NK-92 treated with Interleukin-12 subunit alpha and Interleukin-12 subunit beta, amount 100 ng/mL, for 24 hours (cell line): Measurements from ENCODE around the gene POC1A.
A peak's percentile ranks its signal among the peaks of the same experiment; 100 is the strongest.

ENCODE experiments used
- DNase-seq: peaks from one replicate; lab custom pipeline; 2025; lab: John Stamatoyannopoulos, UW

POC1A gene

GRCh38 chr3:52065264-52065756, 88.9 kb downstream of the POC1A start:
- DNase-seq: no peak

GRCh38 chr3:52064561-52064960, 89.7 kb downstream of the POC1A start:
- no peak for DNase-seq

GRCh38 chr3:52063026-52063723, 91.0 kb downstream of the POC1A start:
- no peak for DNase-seq

- DNase-seq: peak; percentile 36
These were observed 91.7 kb downstream of the POC1A start for GRCh38 chr3:52062505-52062904.

- no peak for DNase-seq
These were observed 92.9 kb downstream of the POC1A start for GRCh38 chr3:52061121-52061910.

- DNase-seq: no peak
These were observed 94.4 kb downstream of the POC1A start for GRCh38 chr3:52059781-52060180.

GRCh38 chr3:52057812-52058495, 96.3 kb downstream of the POC1A start:
- no peak for DNase-seq

GRCh38 chr3:52056968-52057811, 97.0 kb downstream of the POC1A start:
- DNase-seq: peak; percentile 97

- DNase-seq: peak; percentile 30
These were observed 97.7 kb downstream of the POC1A start, which contains the start of gene DUSP7 for GRCh38 chr3:52056521-52056967. DUSP7 (minus strand) TSS chr3:52056571; CDS start chr3:52056366, 205 bp downstream.

GRCh38 chr3:52055537-52056351, 98.5 kb downstream of the POC1A start:
- no peak for DNase-seq

- DNase-seq: no peak
These were observed 99.3 kb downstream of the POC1A start for GRCh38 chr3:52054661-52055511.

- DNase-seq: no peak
These were observed 100.6 kb downstream of the POC1A start for GRCh38 chr3:52053307-52054304.

- no peak for DNase-seq
These were observed 101.4 kb downstream of the POC1A start for GRCh38 chr3:52052831-52053306.

GRCh38 chr3:52051444-52051843, 102.8 kb downstream of the POC1A start:
- DNase-seq: no peak

GRCh38 chr3:52050571-52050970, 103.7 kb downstream of the POC1A start:
- no peak for DNase-seq

- no peak for DNase-seq
These were observed 104.7 kb downstream of the POC1A start for GRCh38 chr3:52049503-52049902.

- no peak for DNase-seq
These were observed 106.8 kb downstream of the POC1A start for GRCh38 chr3:52047295-52047960.

- no peak for DNase-seq
These were observed 107.4 kb downstream of the POC1A start for GRCh38 chr3:52046902-52047239.
